ENCODE measurements around the gene SP1.

SP1 gene

DNA sequence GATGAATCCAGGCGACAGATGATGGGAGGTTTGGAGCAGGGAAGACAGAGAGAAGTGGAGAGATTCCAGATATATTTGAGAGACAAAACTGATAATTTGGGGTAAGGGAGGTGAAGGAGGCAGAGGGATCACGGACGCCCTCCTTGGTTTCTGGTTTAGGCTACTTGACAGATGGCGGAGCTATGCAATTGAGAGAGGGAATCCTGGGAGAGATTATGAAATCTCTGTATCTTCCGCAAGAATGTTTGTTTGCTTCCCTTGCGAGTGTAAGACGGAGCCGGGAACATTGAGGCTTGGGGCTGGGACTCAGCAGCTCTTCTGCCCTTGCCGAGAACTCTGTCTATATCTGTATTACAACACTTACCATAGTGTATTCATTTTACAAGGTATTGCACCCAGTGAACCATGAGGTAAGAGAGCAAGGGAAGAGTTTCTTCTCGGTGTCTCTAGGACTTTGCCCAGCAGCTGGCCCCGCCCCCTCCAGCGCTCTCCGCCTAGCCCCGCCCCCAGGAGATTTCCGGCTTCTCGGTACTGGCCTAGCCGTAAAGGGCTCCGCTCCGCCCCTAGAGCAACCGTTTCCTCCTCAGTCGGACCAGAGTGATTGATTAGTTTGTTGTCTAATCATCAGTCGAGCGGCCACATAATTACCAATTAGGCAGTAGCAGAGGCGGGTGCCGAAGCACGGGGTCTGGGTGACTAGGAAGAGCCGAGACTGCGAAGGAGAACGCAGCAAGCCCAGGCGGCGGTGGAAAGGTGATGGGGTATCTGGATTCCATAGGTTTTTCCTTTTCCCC is 61.3 kb downstream of the SP1 start, which contains the start of gene PRR13 (continued):
- TF ChIP-seq, protein P1, sequence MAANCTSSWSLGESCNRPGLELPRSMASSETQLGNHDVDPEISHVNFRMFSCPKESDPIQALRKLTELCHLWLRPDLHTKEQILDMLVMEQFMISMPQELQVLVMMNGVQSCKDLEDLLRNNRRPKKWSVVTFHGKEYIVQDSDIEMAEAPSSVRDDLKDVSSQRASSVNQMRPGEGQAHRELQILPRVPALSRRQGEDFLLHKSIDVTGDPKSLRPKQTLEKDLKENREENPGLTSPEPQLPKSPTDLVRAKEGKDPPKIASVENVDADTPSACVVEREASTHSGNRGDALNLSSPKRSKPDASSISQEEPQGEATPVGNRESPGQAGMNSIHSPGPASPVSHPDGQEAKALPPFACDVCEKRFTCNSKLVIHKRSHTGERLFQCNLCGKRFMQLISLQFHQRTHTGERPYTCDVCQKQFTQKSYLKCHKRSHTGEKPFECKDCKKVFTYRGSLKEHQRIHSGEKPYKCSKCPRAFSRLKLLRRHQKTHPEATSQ (tag by site-specific recombination; IDR thresholded peaks at IDR 0.05) = no peak
- TF ChIP-seq, protein P2, sequence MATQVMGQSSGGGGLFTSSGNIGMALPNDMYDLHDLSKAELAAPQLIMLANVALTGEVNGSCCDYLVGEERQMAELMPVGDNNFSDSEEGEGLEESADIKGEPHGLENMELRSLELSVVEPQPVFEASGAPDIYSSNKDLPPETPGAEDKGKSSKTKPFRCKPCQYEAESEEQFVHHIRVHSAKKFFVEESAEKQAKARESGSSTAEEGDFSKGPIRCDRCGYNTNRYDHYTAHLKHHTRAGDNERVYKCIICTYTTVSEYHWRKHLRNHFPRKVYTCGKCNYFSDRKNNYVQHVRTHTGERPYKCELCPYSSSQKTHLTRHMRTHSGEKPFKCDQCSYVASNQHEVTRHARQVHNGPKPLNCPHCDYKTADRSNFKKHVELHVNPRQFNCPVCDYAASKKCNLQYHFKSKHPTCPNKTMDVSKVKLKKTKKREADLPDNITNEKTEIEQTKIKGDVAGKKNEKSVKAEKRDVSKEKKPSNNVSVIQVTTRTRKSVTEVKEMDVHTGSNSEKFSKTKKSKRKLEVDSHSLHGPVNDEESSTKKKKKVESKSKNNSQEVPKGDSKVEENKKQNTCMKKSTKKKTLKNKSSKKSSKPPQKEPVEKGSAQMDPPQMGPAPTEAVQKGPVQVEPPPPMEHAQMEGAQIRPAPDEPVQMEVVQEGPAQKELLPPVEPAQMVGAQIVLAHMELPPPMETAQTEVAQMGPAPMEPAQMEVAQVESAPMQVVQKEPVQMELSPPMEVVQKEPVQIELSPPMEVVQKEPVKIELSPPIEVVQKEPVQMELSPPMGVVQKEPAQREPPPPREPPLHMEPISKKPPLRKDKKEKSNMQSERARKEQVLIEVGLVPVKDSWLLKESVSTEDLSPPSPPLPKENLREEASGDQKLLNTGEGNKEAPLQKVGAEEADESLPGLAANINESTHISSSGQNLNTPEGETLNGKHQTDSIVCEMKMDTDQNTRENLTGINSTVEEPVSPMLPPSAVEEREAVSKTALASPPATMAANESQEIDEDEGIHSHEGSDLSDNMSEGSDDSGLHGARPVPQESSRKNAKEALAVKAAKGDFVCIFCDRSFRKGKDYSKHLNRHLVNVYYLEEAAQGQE (tag by site-specific recombination; IDR thresholded peaks at IDR 0.05) = no peak
- TF ChIP-seq ZNF138 (tag by site-specific recombination; IDR thresholded peaks at IDR 0.05; ENCODE audit: borderline replicate concordance) = no peak
- TF ChIP-seq, protein P3, sequence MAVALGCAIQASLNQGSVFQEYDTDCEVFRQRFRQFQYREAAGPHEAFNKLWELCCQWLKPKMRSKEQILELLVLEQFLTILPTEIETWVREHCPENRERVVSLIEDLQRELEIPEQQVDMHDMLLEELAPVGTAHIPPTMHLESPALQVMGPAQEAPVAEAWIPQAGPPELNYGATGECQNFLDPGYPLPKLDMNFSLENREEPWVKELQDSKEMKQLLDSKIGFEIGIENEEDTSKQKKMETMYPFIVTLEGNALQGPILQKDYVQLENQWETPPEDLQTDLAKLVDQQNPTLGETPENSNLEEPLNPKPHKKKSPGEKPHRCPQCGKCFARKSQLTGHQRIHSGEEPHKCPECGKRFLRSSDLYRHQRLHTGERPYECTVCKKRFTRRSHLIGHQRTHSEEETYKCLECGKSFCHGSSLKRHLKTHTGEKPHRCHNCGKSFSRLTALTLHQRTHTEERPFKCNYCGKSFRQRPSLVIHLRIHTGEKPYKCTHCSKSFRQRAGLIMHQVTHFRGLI (tag by site-specific recombination; IDR thresholded peaks at IDR 0.05) = no peak
- no peak for TF ChIP-seq ZNF302 (tag by site-specific recombination; IDR thresholded peaks at IDR 0.05; ENCODE audit: low read depth)
- peak; percentile 71 for TF ChIP-seq ZBTB17 (tag by site-specific recombination; IDR thresholded peaks at IDR 0.05)
- TF ChIP-seq ZNF146 (tag by site-specific recombination; IDR thresholded peaks at IDR 0.05) = no peak
- TF ChIP-seq ZSCAN16 (tag by site-specific recombination; IDR thresholded peaks at IDR 0.05) = no peak
- TF ChIP-seq ZFHX2 (tag by site-specific recombination; conservative IDR thresholded peaks at IDR 0.05) = no peak
- TF ChIP-seq ZNF777 (tag by site-specific recombination; IDR thresholded peaks at IDR 0.05; ENCODE audit: borderline replicate concordance) = no peak; the same call in 1 of the 2 replicates
- TF ChIP-seq, protein P4, sequence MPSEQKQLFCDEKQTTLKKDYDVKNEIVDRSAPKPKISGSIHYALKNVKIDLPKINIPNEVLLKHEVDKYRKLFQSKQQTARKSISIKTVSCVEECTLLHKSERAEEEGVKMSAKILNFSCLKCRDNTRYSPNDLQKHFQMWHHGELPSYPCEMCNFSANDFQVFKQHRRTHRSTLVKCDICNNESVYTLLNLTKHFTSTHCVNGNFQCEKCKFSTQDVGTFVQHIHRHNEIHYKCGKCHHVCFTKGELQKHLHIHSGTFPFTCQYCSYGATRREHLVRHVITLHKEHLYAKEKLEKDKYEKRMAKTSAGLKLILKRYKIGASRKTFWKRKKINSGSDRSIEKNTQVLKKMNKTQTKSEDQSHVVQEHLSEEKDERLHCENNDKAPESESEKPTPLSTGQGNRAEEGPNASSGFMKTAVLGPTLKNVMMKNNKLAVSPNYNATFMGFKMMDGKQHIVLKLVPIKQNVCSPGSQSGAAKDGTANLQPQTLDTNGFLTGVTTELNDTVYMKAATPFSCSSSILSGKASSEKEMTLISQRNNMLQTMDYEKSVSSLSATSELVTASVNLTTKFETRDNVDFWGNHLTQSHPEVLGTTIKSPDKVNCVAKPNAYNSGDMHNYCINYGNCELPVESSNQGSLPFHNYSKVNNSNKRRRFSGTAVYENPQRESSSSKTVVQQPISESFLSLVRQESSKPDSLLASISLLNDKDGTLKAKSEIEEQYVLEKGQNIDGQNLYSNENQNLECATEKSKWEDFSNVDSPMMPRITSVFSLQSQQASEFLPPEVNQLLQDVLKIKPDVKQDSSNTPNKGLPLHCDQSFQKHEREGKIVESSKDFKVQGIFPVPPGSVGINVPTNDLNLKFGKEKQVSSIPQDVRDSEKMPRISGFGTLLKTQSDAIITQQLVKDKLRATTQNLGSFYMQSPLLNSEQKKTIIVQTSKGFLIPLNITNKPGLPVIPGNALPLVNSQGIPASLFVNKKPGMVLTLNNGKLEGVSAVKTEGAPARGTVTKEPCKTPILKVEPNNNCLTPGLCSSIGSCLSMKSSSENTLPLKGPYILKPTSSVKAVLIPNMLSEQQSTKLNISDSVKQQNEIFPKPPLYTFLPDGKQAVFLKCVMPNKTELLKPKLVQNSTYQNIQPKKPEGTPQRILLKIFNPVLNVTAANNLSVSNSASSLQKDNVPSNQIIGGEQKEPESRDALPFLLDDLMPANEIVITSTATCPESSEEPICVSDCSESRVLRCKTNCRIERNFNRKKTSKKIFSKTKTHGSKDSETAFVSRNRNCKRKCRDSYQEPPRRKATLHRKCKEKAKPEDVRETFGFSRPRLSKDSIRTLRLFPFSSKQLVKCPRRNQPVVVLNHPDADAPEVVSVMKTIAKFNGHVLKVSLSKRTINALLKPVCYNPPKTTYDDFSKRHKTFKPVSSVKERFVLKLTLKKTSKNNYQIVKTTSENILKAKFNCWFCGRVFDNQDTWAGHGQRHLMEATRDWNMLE (tag by site-specific recombination; conservative IDR thresholded peaks at IDR 0.05; ENCODE audit: low read depth) = 0 out of 2 replicates have a peak, but pooled peaks have one; percentile 48
- TF ChIP-seq, protein P5, sequence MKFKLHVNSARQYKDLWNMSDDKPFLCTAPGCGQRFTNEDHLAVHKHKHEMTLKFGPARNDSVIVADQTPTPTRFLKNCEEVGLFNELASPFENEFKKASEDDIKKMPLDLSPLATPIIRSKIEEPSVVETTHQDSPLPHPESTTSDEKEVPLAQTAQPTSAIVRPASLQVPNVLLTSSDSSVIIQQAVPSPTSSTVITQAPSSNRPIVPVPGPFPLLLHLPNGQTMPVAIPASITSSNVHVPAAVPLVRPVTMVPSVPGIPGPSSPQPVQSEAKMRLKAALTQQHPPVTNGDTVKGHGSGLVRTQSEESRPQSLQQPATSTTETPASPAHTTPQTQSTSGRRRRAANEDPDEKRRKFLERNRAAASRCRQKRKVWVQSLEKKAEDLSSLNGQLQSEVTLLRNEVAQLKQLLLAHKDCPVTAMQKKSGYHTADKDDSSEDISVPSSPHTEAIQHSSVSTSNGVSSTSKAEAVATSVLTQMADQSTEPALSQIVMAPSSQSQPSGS (tag by site-specific recombination; IDR thresholded peaks at IDR 0.05; ENCODE audit: low read depth) = no peak
- no peak for TF ChIP-seq ZNF555 (tag by site-specific recombination; conservative IDR thresholded peaks at IDR 0.05)
- no peak for TF ChIP-seq SCRT2 (tag by site-specific recombination; IDR thresholded peaks at IDR 0.05)
- no peak for TF ChIP-seq ZFP37 (tag by site-specific recombination; IDR thresholded peaks at IDR 0.05)
- no peak for TF ChIP-seq FEZF1 (tag by site-specific recombination; IDR thresholded peaks at IDR 0.05)
- TF ChIP-seq ZNF473 (tag by site-specific recombination; IDR thresholded peaks at IDR 0.05) = no peak
- no peak for TF ChIP-seq ZNF701 (tag by site-specific recombination; IDR thresholded peaks at IDR 0.05)
- TF ChIP-seq, protein P6, sequence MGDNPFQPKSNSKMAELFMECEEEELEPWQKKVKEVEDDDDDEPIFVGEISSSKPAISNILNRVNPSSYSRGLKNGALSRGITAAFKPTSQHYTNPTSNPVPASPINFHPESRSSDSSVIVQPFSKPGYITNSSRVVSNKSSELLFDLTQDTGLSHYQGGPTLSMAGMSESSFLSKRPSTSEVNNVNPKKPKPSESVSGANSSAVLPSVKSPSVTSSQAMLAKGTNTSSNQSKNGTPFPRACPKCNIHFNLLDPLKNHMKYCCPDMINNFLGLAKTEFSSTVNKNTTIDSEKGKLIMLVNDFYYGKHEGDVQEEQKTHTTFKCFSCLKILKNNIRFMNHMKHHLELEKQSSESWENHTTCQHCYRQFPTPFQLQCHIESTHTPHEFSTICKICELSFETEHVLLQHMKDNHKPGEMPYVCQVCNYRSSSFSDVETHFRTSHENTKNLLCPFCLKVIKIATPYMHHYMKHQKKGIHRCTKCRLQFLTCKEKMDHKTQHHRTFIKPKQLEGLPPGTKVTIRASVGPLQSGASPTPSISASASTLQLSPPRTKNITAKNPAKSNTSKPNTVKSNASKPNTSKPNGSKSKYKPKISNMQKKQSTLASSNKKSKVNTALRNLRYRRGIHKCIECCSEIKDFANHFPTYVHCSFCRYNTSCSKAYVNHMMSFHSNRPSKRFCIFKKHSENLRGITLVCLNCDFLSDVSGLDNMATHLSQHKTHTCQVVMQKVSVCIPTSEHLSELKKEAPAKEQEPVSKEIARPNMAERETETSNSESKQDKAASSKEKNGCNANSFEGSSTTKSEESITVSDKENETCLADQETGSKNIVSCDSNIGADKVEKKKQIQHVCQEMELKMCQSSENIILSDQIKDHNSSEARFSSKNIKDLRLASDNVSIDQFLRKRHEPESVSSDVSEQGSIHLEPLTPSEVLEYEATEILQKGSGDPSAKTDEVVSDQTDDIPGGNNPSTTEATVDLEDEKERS (tag by site-specific recombination; IDR thresholded peaks at IDR 0.05) = no peak
- peak; percentile 96 for TF ChIP-seq ZNF366 (tag by site-specific recombination; conservative IDR thresholded peaks at IDR 0.05)
- no peak for TF ChIP-seq ZNF776 (tag by site-specific recombination; IDR thresholded peaks at IDR 0.05; ENCODE audit: borderline replicate concordance)
- peak; percentile 9; the same call in 1 of the 2 replicates for TF ChIP-seq ZBTB20 (tag by site-specific recombination; IDR thresholded peaks at IDR 0.05)

All from HEK293 (cell line).